Head of caudate nucleus (tissue), 42 donors: Measurements from ENCODE around the gene ANK3.

Source experiments
- DNase-seq, 42 donors: peaks; one replicate each; pipeline versions ENCODE4 v3.0.0 to v3.0.0-alpha.2; 2020 to 2021; ENCODE audit warnings: mixed read lengths in 7 of 42
- intact Hi-C: fragments of 100-400 bp; cut with DNase I; formaldehyde crosslinking; loops from one replicate; pipeline ENCODE4 v1.15.0; 2022

ANK3 gene

DNA sequence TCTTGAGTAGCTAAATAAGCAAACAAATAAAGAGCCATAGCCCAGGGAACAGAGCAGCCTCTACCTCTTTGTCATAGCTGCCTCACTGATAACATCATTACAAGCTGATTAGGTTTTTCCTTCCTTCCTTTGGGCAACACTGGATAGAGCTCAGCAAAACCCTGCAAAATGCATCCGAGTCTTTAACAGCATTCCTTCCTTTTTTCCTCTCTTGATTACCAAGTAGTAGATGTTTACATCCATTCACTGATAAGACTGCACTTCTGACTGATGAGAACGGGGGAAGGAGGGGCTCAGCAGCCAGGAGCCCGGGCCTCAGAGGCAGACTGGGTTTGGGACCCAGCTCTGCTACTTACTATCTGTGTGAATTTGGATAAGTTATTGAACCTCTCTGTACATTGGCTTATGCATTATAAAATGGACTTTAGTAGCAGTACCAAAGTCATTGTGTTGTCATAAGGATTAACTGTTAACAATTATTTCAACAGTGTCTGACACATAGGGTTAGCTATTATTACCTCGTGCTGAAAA lies 214.2 kb downstream of the ANK3 start:
- intact Hi-C loops, result no loop called here

DNA sequence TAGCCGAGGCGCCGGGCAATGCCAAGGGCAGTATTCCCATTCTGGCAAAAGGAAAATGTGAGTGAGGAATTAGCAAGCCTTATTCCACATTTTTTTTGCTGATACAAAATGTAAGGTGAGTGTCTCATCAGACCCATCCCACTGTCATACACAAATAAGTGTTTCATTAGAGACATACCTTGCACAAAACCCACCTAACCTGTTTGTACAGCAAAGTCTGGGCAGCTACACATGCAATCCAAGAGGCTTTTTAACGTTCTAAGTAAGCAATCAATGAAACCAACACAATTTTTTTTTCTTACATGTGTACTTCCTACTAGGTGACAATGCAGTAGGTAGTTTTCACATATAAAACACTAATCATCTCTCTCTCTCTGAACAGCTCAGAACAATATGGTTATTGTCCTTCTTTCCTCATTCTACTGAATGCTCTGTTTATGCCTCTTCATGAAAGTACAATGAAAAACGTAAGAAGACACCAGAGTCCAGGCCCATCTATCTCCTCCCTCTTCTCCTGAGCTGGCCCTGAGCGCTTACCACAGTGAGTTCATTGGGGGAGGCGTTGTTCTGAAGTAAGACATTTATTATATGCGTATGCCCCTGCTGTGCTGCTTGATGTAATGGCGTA lies 217.2 kb downstream of the ANK3 start:
- no peak for DNase-seq
- intact Hi-C loops, result no loop called here

More for the DNA sequence above, 214.2 kb downstream of the ANK3 start:
- no peak for DNase-seq

DNA sequence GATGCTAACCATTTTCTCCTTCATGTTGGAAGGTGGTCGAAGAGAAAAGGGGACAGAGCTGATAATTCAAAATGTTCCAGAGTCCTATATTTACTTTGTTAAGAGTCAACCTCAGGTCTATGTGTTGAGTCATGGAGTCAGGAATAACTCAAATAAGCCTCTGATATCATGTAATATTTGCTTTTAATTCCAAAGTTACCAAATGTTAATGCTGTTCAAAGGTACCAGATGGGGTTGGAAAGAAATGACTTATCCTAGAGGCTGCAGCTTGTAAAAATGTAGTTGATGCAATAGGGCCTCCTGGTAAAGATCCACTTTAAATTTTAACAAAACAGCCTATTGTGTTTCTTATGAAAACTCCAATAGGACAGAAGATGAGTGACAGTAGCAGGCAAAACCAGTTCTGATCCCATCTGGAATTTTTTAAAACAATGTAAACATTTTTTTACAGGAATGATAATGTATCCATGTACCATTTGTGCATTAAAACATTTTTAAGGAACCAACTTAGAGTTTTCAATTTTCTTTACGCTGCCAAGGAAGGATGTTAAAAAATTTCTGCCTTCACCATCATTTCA lies 218.2 kb downstream of the ANK3 start:
- no peak for DNase-seq
- intact Hi-C loops, result no loop called here

GRCh38 chr10:60170250-60170649 lies 219.4 kb downstream of the ANK3 start:
- no peak for DNase-seq
- intact Hi-C loops, result no loop called here

DNA sequence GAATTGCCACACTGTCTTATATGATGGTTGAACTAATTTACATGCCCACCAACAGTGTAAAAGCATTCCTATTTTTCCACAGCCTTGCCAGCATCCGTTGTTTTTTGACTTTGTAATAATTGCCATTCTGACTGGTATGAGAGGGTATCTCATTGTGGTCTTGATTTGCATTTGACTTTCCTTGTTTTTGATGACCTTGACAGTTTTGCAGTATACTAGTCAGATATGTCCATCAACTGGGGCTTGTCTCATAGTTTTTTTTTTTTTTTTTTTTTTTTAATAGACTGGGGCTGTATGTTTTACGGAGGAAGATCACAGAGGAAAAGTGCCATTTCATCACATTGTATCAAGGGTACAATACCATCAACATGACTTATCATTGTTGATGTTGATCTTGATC lies 220.6 kb downstream of the ANK3 start:
- intact Hi-C loops, result no loop called here
- no peak for DNase-seq

- DNase-seq, result no peak
- intact Hi-C loops, result no loop called here
Measured at GRCh38 chr10:60167050-60167449, 222.6 kb downstream of the ANK3 start.

GRCh38 chr10:60163786-60164185 lies 225.9 kb downstream of the ANK3 start:
- no peak for DNase-seq
- intact Hi-C loops, result no loop called here

DNA sequence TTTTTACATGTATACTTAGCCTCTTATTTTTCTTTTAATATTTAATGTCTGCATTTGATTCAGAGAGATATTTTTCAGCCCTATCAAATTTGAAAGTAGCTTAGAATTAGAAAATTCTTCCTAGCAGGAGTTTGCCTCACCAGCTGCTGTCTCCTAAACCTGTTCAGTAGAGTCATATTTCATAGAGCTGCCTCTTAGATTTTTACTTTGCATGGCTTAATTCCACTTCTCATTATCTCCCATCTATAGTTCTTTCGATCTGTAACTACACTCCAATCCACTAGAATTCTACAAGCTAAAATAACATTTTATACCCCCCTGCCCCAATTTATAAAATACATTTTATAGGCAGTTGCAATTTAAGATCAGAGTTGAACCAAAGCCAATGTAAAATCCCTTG lies 227.0 kb downstream of the ANK3 start:
- intact Hi-C loops, result no loop called here
- no peak for DNase-seq

- DNase-seq, result peak in 40 of 42 donors; percentile 5 to 87 (median 52)
- intact Hi-C loops, result no loop called here
Measured at GRCh38 chr10:60155943-60156683, 233.6 kb downstream of the ANK3 start.

- DNase-seq, result no peak
- intact Hi-C loops, result no loop called here
Measured at GRCh38 chr10:60155099-60155877, 234.4 kb downstream of the ANK3 start.

- no peak for DNase-seq
- intact Hi-C loops, result no loop called here
Measured at GRCh38 chr10:60149003-60149402, 240.7 kb downstream of the ANK3 start.

DNA sequence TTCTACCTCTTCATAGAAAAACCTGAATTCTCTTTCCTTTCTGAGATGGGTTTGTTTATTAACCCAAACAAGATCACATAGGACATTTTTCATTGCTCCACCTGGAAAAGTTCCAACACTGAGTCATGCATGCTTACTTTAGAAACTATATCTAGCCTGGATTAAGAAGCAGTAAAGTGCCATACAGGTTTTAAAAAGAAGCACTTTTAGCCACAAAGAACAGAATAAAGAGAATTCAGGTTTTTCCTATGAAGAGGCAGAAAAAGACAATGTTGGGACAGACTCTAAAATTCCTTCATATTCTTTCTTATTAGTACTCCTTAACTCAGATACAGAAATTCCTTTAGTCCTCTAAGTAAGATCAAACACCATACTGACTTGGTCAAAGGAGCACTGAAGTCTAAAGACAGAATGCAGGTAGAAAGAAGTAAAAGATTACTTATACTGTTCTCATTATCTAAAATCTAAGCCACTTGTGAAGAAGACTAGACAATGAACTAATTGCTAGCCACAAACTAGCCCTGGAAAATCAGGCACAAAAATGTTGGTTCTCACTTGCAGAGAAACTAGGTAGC lies 241.3 kb downstream of the ANK3 start:
- DNase-seq, result no peak
- intact Hi-C loops, result no loop called here

DNA sequence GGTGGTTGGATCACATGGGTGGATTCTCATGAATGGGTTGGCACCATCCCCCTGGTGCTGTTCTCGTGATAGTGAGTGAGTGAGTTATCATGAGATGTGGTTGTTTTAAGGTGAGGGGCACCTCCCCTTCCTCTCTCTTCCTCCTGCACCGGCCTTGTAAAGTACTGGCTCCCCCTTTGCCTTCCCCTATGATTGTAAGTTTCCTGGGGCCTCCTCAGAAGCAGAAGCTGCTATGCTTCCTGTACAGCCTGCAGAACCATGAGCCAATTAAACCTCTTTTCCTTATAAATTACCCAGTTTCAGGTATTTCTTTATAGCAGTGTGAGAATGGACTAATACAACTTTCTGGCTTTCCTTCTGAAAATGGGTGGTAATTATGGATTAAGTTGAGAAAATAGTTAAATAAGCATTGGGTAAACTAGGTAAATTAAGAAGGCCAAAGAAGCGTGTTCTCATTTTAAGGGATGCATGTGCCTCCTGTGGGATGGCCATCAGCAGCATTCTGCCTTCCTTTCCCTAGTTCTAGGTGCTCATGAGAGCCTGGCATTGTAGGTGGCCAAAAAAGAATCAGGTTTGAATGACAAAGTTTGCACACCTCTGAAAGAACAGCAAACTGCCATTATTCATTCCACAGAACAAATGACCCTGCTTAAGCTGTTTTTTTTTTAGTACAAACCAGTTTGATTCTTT lies 242.0 kb downstream of the ANK3 start:
- intact Hi-C loops, result no loop called here
- DNase-seq, result no peak

- no peak for DNase-seq
- intact Hi-C loops, result no loop called here
Measured at GRCh38 chr10:60147025-60147424, 242.7 kb downstream of the ANK3 start.

DNA sequence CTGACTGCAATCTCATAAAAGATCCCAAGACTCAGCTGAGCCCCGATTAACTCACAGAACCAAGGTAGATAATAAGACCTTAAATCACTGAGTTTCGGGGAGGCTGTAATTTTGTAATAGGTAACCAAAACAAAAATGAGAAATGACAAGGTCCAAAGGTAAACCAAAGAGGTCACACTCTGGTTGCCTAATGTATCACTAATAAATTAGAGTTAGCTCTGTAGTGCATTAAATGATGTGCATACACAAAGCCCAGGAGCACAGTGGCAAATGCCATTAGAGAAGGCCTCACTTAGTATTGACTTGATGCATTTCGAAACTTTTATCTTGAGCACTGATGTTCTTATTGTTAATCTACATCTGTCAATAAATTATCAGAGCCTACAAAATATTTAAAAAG lies 245.6 kb downstream of the ANK3 start:
- intact Hi-C loops, result no loop called here

GRCh38 chr10:60142736-60143135 lies 246.9 kb downstream of the ANK3 start:
- DNase-seq, result no peak
- intact Hi-C loops, result no loop called here

More for the DNA sequence above, 245.6 kb downstream of the ANK3 start:
- no peak for DNase-seq

DNA sequence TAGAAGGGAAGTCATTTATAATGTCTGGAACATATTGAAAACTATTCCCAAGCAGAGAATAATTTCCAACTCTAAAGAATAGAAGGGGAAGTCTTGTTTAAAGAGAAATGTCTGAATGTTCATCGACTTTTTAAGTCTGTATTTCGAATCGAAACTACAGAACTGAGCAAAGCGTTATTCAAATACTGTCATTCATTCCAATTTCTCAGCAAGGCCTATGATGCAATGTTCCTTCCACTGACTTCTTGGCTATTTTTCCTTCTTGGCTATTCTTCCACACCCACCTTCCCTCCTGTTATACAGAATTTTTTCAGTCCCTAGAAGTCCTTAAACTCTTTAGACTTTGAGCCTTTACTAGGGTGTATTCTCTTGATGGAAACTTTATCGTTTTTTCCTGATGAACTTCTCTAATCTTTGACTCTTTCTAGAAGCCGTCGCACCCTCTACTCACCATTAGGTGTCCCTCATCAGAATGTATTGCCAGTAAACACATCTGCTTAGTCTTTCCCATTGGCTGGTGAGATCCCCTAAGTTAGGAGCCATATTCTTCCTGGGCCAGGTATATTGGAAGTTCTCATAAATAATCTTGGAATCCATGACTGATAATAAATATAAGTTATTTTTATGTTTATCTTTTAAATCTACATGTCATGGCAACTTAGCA lies 247.6 kb downstream of the ANK3 start:
- no peak for DNase-seq
- intact Hi-C loops, result no loop called here
